Sigmoid colon (tissue), 3 donors: ENCODE results near the gene HIVEP3.

Experiments
- CTCF ChIP-seq, 4 experiments: fragments of 450-650 bp in 3 of 4; fragments of 200-600 bp in 1 of 4; IDR thresholded peaks; one replicate each; pipeline ENCODE4 v1.5.1; 2016 to 2019; ENCODE audit warnings: antibody characterized with exemption in 4 of 4, mild to moderate bottlenecking in 3 of 4, moderate library complexity in 2 of 4
- POLR2A ChIP-seq, 2 donors: fragments of 450-650 bp; IDR thresholded peaks; one replicate each; pipeline ENCODE4 v1.6.1; 2016; ENCODE audit warnings: antibody characterized with exemption in 2 of 2, mild to moderate bottlenecking in 2 of 2, moderate library complexity in 2 of 2

GRCh38 chr1:41800311-41800829 is 118.4 kb downstream of the HIVEP3 start:
- TF ChIP-seq CTCF (IDR thresholded peaks at IDR 0.05): no peak
- TF ChIP-seq POLR2A (IDR thresholded peaks at IDR 0.05): no peak
